Transverse colon (tissue), 4 donors: ENCODE measurements around the gene NKAIN2. TPM values are rescaled to one million over a fixed set of nuclear protein-coding genes. Genes with fewer than 3 reads are reported as not detected.

ENCODE experiments used
- DNase-seq: peaks from one replicate; pipeline ENCODE4 v3.0.0-alpha.2; 2019
- H3K27ac ChIP-seq, 4 donors: fragments of 200-600 bp; sonication (generic); 2 replicates each; pipeline ENCODE4 v1.5.1; 2016 to 2018; ENCODE audit warnings: inconsistent platforms in 4 of 4
- H3K27me3 ChIP-seq: fragments of 200-600 bp; sonication (generic); 2 replicates; pipeline ENCODE4 v1.5.1; 2017; ENCODE audit warnings: inconsistent platforms
- H3K36me3 ChIP-seq, 4 donors: fragments of 200-600 bp; sonication (generic); 2 replicates each; pipeline ENCODE4 v1.5.1; 2017 to 2019; ENCODE audit warnings: inconsistent platforms in 4 of 4
- H3K4me1 ChIP-seq, 4 donors: fragments of 200-600 bp; sonication (generic); 2 replicates each; pipeline ENCODE4 v1.5.1; 2017 to 2020; ENCODE audit warnings: inconsistent platforms in 4 of 4
- H3K4me3 ChIP-seq, 4 donors: fragments of 200-600 bp; sonication (generic); 1 replicate in 1 of 4; 2 replicates in 3 of 4; pipeline versions ENCODE4 v1.5.1 to v1.6.1; 2017 to 2019; ENCODE audit warnings: inconsistent platforms in 4 of 4
- H3K9me3 ChIP-seq, 2 donors: fragments of 200-600 bp; sonication (generic); 2 replicates each; pipeline ENCODE4 v1.5.1; 2017 to 2019; ENCODE audit warnings: inconsistent platforms in 2 of 2
- EP300 ChIP-seq: sonication (generic); formaldehyde crosslinking; IDR thresholded peaks from one replicate; pipeline ENCODE4 v1.6.1; 2017; ENCODE audit warnings: antibody characterized with exemption, low read depth
- POLR2A ChIP-seq: fragments of 450-650 bp; IDR thresholded peaks from one replicate; pipeline ENCODE4 v1.6.1; 2016; ENCODE audit warnings: antibody characterized with exemption, mild to moderate bottlenecking, moderate library complexity
- POLR2AphosphoS5 ChIP-seq, 3 donors: sonication (generic); formaldehyde crosslinking; IDR thresholded peaks; one replicate each; pipeline ENCODE4 v1.6.1; 2016; ENCODE audit warnings: antibody characterized with exemption in 3 of 3
- WGBS, 2 donors: methylation state at CpG; one replicate each; pipeline ENCODE4 v1.1.5; 2018; ENCODE audit warnings: low coverage in 1 of 2; 5-methylcytosine and 5-hydroxymethylcytosine counted together
- in situ Hi-C, 4 donors: fragments of 200-750 bp; cut with MboI; loops; one replicate each; pipeline versions ENCODE4 v1.15.0 to v1.15.1; 2017; ENCODE audit warnings: low sequenced_read_pairs in 3 of 4, low pct_ligation_motif_present in 1 of 4, low pct_unique_long_range_greater_than_20kb in 1 of 4
- intact Hi-C: fragments of 100-400 bp; cut with DNase I; formaldehyde crosslinking; loops from one replicate; pipeline ENCODE4 v1.15.1; 2023; ENCODE audit warnings: low total_unique reads
- total RNA-seq, 4 donors: library from RNA; depleted of rRNA; stranded (reverse); fragments of >200 nt; gene quantifications; one replicate each; pipeline ENCODE4 v1.1.0, GENCODE V29; 2016
- TF ChIP-seq, protein P1 (sequence below), 5 experiments: fragments of 200-600 bp in 3 of 5; fragments of 450-650 bp in 2 of 5; sonication (generic) in 3 of 5; IDR thresholded peaks; 1 replicate in 2 of 5; 2 replicates in 3 of 5; pipeline ENCODE4 v1.5.1; 2016 to 2017; ENCODE audit warnings: antibody characterized with exemption in 5 of 5, inconsistent platforms in 3 of 5, mild to moderate bottlenecking in 2 of 5, moderate library complexity in 1 of 5

NKAIN2 gene
- total RNA-seq, 4 donors from 2014 or later = 0.32 TPM; not detected in 3

DNA sequence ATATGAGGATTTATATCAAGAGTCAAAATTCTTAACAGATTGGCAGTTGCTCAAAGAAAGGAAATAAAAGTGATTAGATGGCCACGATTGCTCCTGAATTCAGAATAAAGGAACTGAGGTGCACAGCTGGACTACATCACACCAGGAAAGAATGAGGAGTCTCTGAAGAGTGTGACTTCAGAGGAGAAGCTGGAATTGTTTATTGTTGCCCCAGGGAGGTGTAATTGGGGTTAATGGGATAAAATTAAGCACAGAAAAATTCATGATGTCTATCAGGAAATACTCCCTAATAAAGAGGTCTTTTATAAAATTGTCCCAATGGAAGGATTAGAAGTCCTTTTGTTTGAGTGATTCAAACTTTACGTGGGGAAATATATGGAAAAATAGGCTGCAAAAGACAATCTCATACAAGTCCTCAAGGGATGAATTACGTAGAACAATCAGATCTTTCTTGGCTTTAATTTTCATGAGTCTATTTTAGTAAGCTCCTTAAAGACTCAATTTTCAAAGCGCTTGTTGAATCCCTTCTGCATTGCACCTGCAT is 950.0 kb downstream of the NKAIN2 start:
- H3K4me3 ChIP-seq = no peak overlapping the region
- no peaks in the 10 kb centered on the region for H3K27me3 ChIP-seq
- in situ Hi-C loops (no loop called here), intact Hi-C loops (no loop called here)
- H3K4me1 ChIP-seq = no peaks in the 10 kb centered on the region
- TF ChIP-seq, protein P1, sequence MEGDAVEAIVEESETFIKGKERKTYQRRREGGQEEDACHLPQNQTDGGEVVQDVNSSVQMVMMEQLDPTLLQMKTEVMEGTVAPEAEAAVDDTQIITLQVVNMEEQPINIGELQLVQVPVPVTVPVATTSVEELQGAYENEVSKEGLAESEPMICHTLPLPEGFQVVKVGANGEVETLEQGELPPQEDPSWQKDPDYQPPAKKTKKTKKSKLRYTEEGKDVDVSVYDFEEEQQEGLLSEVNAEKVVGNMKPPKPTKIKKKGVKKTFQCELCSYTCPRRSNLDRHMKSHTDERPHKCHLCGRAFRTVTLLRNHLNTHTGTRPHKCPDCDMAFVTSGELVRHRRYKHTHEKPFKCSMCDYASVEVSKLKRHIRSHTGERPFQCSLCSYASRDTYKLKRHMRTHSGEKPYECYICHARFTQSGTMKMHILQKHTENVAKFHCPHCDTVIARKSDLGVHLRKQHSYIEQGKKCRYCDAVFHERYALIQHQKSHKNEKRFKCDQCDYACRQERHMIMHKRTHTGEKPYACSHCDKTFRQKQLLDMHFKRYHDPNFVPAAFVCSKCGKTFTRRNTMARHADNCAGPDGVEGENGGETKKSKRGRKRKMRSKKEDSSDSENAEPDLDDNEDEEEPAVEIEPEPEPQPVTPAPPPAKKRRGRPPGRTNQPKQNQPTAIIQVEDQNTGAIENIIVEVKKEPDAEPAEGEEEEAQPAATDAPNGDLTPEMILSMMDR (IDR thresholded peaks at IDR 0.05) = no peak
- TF ChIP-seq POLR2AphosphoS5 (IDR thresholded peaks at IDR 0.05) (no peak), POLR2A (no peak)
- no peaks in the 10 kb centered on the region for H3K9me3 ChIP-seq
- 77 to 79% methylated on average over 4 of the region's 4 CpGs for WGBS, 2 donors
- DNase-seq = no peak
- H3K27ac ChIP-seq = no peak overlapping the region
- no peaks in the 10 kb centered on the region for H3K36me3 ChIP-seq

DNA sequence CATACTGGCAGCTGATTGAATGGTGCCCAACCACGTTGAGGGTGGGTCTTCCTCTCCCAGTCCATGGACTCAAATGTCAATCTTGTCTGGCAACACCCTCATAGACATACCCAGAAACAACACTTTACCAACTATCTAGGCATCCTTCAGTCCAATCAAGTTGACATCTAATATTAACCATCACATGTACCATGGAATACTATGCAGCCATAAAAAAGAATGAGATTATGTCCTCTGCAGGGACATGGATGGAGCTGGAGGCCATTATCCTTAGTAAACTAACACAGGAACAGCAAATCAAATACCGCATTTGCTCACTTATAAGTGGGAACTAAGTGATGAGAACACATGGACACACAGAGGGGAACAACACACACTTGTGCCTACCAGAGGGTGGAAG is 951.7 kb downstream of the NKAIN2 start:
- Histone ChIP-seq H3K4me3 (no peak overlapping the region), H3K27ac (no peak overlapping the region), H3K9me3 (no peaks in the 10 kb centered on the region), H3K27me3 (no peaks in the 10 kb centered on the region), H3K4me1 (no peaks in the 10 kb centered on the region), H3K36me3 (no peaks in the 10 kb centered on the region)
- in situ Hi-C loops = no loop called here
- no peak for DNase-seq
- 84 to 90% methylated on average over 2 of the region's 2 CpGs for WGBS, 2 donors
- intact Hi-C loops = no loop called here
- TF ChIP-seq EP300 (no peak), POLR2A (no peak), POLR2AphosphoS5 (IDR thresholded peaks at IDR 0.05) (no peak)
- TF ChIP-seq, protein P1 (IDR thresholded peaks at IDR 0.05) = no peak

DNA sequence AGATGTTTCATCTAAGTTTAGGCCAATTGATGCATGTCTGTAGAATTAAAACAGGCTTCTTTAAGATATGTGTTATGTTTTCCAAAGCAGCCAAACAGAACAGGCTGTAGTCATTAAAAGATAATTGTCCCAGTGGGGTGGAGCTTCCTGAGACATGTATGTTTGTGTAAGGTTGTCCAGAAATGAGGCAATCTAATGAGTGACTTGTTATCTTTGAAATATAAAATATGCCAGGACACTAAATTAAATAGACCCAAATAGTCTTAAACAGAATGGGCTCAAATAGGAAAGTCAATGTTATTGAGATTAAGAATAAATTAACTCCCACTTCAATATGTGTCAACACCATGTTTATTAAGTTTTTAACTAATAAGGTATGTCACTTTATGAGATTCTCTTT is 953.9 kb downstream of the NKAIN2 start:
- Histone ChIP-seq H3K4me3 (no peak overlapping the region), H3K27ac (no peak overlapping the region), H3K36me3 (no peaks in the 10 kb centered on the region), H3K9me3 (no peaks in the 10 kb centered on the region), H3K27me3 (no peaks in the 10 kb centered on the region), H3K4me1 (no peaks in the 10 kb centered on the region)
- in situ Hi-C loops (no loop called here), intact Hi-C loops (no loop called here)
- no peak for DNase-seq
- TF ChIP-seq POLR2AphosphoS5 (IDR thresholded peaks at IDR 0.05) (no peak), POLR2A (no peak), EP300 (no peak)

DNA sequence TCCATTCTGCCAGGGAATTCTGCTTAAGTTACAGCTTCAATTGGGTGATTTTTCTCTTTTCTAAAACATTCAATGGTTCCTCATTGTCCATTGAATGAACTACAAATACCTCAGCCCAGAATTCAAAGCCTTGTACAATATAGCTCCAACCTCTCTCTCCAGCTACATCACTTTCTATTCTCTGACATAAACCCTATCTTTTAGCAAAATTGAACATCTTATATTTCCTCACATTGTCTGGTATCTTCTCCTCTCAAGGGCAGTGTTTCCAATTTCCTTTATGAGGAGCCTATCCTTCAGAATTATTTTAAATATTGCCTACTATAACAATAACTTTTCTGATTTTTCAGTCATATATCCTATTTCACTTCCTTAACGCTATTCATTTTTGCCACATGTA is 955.0 kb downstream of the NKAIN2 start:
- DNase-seq = no peak
- Histone ChIP-seq H3K27me3 (no peaks in the 10 kb centered on the region), H3K27ac (no peak overlapping the region), H3K36me3 (no peaks in the 10 kb centered on the region), H3K4me1 (no peaks in the 10 kb centered on the region), H3K4me3 (no peak overlapping the region), H3K9me3 (no peaks in the 10 kb centered on the region)
- in situ Hi-C loops = no loop called here
- TF ChIP-seq POLR2AphosphoS5 (IDR thresholded peaks at IDR 0.05) = no peak
- no peak for TF ChIP-seq EP300
- no peak for TF ChIP-seq POLR2A
- TF ChIP-seq, protein P1 (IDR thresholded peaks at IDR 0.05) = no peak
- intact Hi-C loops = no loop called here
- WGBS, 2 donors = 97 to 100% methylated on average over 1 of the region's 1 CpG

DNA sequence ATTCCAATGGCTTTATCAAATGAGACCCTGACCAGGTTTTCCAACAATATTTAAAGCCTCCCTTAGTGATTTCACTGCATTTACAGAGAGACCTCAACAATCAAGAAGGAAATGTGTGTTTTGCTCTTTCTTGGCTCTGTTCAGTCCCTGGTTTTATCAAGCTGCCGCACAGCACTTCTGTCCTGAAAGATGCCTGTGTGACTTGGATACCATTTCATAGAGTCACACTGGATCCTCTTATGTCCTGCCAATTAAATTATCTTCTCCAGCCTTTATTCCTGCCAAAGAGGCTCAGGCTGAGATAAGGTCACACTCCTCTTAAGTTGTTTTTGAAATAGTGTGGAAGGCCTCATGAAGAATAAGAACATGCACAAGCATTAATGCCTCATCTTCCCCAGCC is 961.6 kb downstream of the NKAIN2 start:
- TF ChIP-seq EP300 (no peak), POLR2A (no peak), POLR2AphosphoS5 (IDR thresholded peaks at IDR 0.05) (no peak)
- TF ChIP-seq, protein P1 (IDR thresholded peaks at IDR 0.05) = no peak
- H3K9me3 ChIP-seq = no peaks in the 10 kb centered on the region
- H3K4me1 ChIP-seq = no peaks in the 10 kb centered on the region
- intact Hi-C loops = no loop called here
- WGBS, 2 donors = 90% methylated on average over 1 of the region's 1 CpG; no CpG with 5 or more reads in 1 of the 2 donors
- no peaks in the 10 kb centered on the region for H3K27me3 ChIP-seq
- no peak overlapping the region for H3K4me3 ChIP-seq
- in situ Hi-C loops = no loop called here
- H3K36me3 ChIP-seq = no peaks in the 10 kb centered on the region
- no peak for DNase-seq
- no peak overlapping the region for H3K27ac ChIP-seq
